HepG2 (cell line): ENCODE data around the gene GARIN6. TPM values are rescaled to one million over a fixed set of nuclear protein-coding genes. Genes with fewer than 3 reads are reported as not detected.

Experiments
- ATAC-seq: fragments of 200-7000 bp; cut with Tn5 transposase; 3 replicates; pipeline ENCODE4 v1.9.1; 2020; ENCODE audit warnings: mild to moderate bottlenecking, moderate library complexity
- BruUV-seq: library from RNA; stranded (reverse); fragments of 400-500 nt; replicated peaks from 2 replicates; lab custom pipeline; 2021; lab: Mats Ljungman, UMichigan
- CTCF ChIA-PET: fragments of 300-600 bp; formaldehyde crosslinking; extraction: SDS; loops from one replicate; lab custom pipeline; 2021; ENCODE audit warnings: low total read pairs, inconsistent platforms, low intra/inter-chr PET ratio; lab: Yijun Ruan, JAX
- POLR2A ChIA-PET: fragments of 350-600 bp; sonication (Branson Sonifier 250); formaldehyde crosslinking; loops from one replicate; lab custom pipeline; 2020; ENCODE audit warnings: antibody characterized with exemption, inconsistent platforms; lab: Yijun Ruan, JAX
- DNase-seq: peaks from one replicate; pipeline ENCODE4 v3.0.0-alpha.2; 2015; ENCODE audit warnings: low spot score
- FAIRE-seq: peaks from 3 replicates; lab custom pipeline; 2011; peaks lifted over from hg19 to GRCh38; lab: Jason Lieb, UNC
- H2AFZ ChIP-seq: one replicate; pipeline ENCODE4 v1.6.1; 2011; ENCODE audit warnings: low read length, inconsistent platforms
- H3K27ac ChIP-seq: fragments of 300-600 bp; 3 replicates; pipeline ENCODE4 v1.8.0; 2011; ENCODE audit warnings: mixed run types, mild to moderate bottlenecking, mixed read lengths, low read length, inconsistent platforms; ENCODE audit not compliant: insufficient read depth; ENCODE audit errors: extremely low read length
- H3K27me3 ChIP-seq, 2 experiments: fragments of 200-600 bp in 1 of 2; 2 replicates in 1 of 2; 3 replicates in 1 of 2; pipeline versions ENCODE4 v1.6.0 to v1.8.0; 2011; ENCODE audit warnings: low read length in 2 of 2, mild to moderate bottlenecking in 2 of 2, moderate library complexity in 2 of 2, inconsistent platforms in 1 of 2; ENCODE audit not compliant: insufficient read depth in 2 of 2, control insufficient read depth in 1 of 2
- H3K36me3 ChIP-seq, 2 experiments: fragments of 200-600 bp in 1 of 2; replicated peaks in 1 of 2; 2 replicates in 1 of 2; 3 replicates in 1 of 2; pipeline versions ENCODE4 v1.5.1 to v1.8.0; 2011; ENCODE audit warnings: low read length in 2 of 2, inconsistent platforms in 1 of 2; ENCODE audit not compliant: insufficient read depth in 2 of 2, control insufficient read depth in 1 of 2
- H3K4me1 ChIP-seq: 2 replicates; pipeline ENCODE4 v1.5.1; 2012; ENCODE audit warnings: low read length, inconsistent platforms; ENCODE audit not compliant: insufficient read depth
- H3K4me2 ChIP-seq: 2 replicates; pipeline ENCODE4 v1.6.0; 2011; ENCODE audit warnings: low read depth, low read length, inconsistent platforms
- H3K4me3 ChIP-seq, 3 experiments: fragments of 200-600 bp in 1 of 3; sonication (generic), shearing (Covaris generic) in 1 of 3; replicated peaks in 1 of 3; 2 replicates each; pipeline ENCODE4 v1.5.1; 2011 to 2016; ENCODE audit warnings: low read length in 3 of 3, inconsistent platforms in 2 of 3, low read depth in 2 of 3, mild to moderate bottlenecking in 2 of 3, control low read depth in 1 of 3, mixed read lengths in 1 of 3; ENCODE audit not compliant: insufficient read depth in 1 of 3
- H3K79me2 ChIP-seq: one replicate; pipeline ENCODE4 v1.6.1; 2011; ENCODE audit warnings: low read length, inconsistent platforms; ENCODE audit not compliant: insufficient read depth
- H3K9ac ChIP-seq: 2 replicates; pipeline ENCODE4 v1.6.0; 2011; ENCODE audit warnings: mild to moderate bottlenecking, low read depth, low read length, inconsistent platforms; ENCODE audit not compliant: insufficient read depth
- H3K9me3 ChIP-seq: 2 replicates; pipeline ENCODE4 v1.5.1; 2012; ENCODE audit warnings: mild to moderate bottlenecking, low read length
- H4K20me1 ChIP-seq: 2 replicates; pipeline ENCODE4 v1.6.0; 2011; ENCODE audit warnings: inconsistent platforms, mild to moderate bottlenecking, low read length, moderate library complexity; ENCODE audit not compliant: insufficient read depth
- RXRB ChIP-seq: IDR thresholded peaks from 2 replicates; pipeline ENCODE4 v1.6.1; 2016; ENCODE audit warnings: borderline replicate concordance, missing genetic modification reagents, missing compliant biosample characterization
- ZNF124 ChIP-seq: sonication (generic); formaldehyde crosslinking; IDR thresholded peaks from 2 replicates; pipeline ENCODE4 v1.4.0; 2020; ENCODE audit warnings: missing genetic modification reagents
- ZNF614 ChIP-seq: IDR thresholded peaks from 2 replicates; pipeline ENCODE4 v1.6.1; 2018; ENCODE audit warnings: missing biosample characterization, missing genetic modification reagents, inconsistent platforms, borderline replicate concordance
- ZNF883 ChIP-seq: sonication (generic); formaldehyde crosslinking; IDR thresholded peaks from 2 replicates; pipeline ENCODE4 v1.5.1; 2020; ENCODE audit warnings: mild to moderate bottlenecking, missing genetic modification reagents; ENCODE audit errors: not compliant biosample characterization
- WGBS: methylation state at CpG from one replicate; pipeline ENCODE4 v1.1.6; 2017; ENCODE audit warnings: low lambda C conversion rate; 5-methylcytosine and 5-hydroxymethylcytosine counted together
- in situ Hi-C: cut with HindIII; loops from 2 replicates; pipeline ENCODE4 v1.10.0; 2017; ENCODE audit warnings: low pct_unique_long_range_greater_than_20kb; ENCODE audit not compliant: extremely low pct_ligation_motif_present
- intact Hi-C: fragments of 100-400 bp; cut with micrococcal nuclease; formaldehyde crosslinking; loops from one replicate; pipeline ENCODE4 v1.10.0; 2022; ENCODE audit not compliant: unreplicated experiment
- polyA plus RNA-seq, 8 experiments: library from polyadenylated mRNA; depleted of rRNA in 3 of 8; stranded (reverse) in 7 of 8; unstranded in 1 of 8; fragments of >200 nt; fragmentation: Illumina TruSeq in 4 of 8; extraction: Trizol in 4 of 8; gene quantifications; 2 replicates each; pipeline versions ENCODE4 v1.2.1 to v1.2.3, GENCODE V29; 2011 to 2016; ENCODE audit warnings: low read depth in 4 of 8, missing spikeins in 1 of 8, mixed read lengths in 1 of 8; ENCODE audit not compliant: insufficient read depth in 1 of 8
- total RNA-seq, 5 experiments: library from RNA; depleted of rRNA; stranded (reverse); fragments of >200 nt; fragmentation: Illumina TruSeq; extraction: Trizol; gene quantifications; 2 replicates each; pipeline ENCODE4 v1.2.3, GENCODE V29; 2016; ENCODE audit warnings: low read depth in 1 of 5
- TF ChIP-seq, protein P1 (sequence below): sonication (generic); formaldehyde crosslinking; IDR thresholded peaks from 2 replicates; pipeline ENCODE4 v1.5.0; 2020; ENCODE audit warnings: mild to moderate bottlenecking, missing genetic modification reagents
- TF ChIP-seq, protein P2 (sequence below): sonication (generic); formaldehyde crosslinking; IDR thresholded peaks from 2 replicates; pipeline ENCODE4 v1.4.0; 2020; ENCODE audit warnings: missing genetic modification reagents, mild to moderate bottlenecking, borderline replicate concordance

Gene GARIN6
- total and polyA plus RNA-seq, 2 of the 13 experiments (the other 11 are each of a cell fraction or from before 2014, with no cell fraction given), result not detected

GRCh38 chr12:99644629-99645028 lies 2.9 kb upstream of the GARIN6 start:
- Histone ChIP-seq H3K9ac (no peak overlapping the region), H3K9me3 (no peaks in the 10 kb centered on the region), H3K4me1 (no peaks in the 10 kb centered on the region), H3K36me3 (no peaks in the 10 kb centered on the region), H3K27ac (no peak overlapping the region), H4K20me1 (no peaks in the 10 kb centered on the region), H2AFZ (no peak overlapping the region), H3K27me3 (no peaks in the 10 kb centered on the region)
- ATAC-seq, result no peak
- in situ Hi-C loops (no loop called here), intact Hi-C loops (no loop called here)
- TF ChIP-seq RXRB (CRISPR knock-in tag) (no peak), ZNF614 (CRISPR knock-in tag) (no peak), ZNF883 (CRISPR knock-in tag) (no peak), ZNF124 (CRISPR knock-in tag) (no peak)
- TF ChIP-seq, protein P1, sequence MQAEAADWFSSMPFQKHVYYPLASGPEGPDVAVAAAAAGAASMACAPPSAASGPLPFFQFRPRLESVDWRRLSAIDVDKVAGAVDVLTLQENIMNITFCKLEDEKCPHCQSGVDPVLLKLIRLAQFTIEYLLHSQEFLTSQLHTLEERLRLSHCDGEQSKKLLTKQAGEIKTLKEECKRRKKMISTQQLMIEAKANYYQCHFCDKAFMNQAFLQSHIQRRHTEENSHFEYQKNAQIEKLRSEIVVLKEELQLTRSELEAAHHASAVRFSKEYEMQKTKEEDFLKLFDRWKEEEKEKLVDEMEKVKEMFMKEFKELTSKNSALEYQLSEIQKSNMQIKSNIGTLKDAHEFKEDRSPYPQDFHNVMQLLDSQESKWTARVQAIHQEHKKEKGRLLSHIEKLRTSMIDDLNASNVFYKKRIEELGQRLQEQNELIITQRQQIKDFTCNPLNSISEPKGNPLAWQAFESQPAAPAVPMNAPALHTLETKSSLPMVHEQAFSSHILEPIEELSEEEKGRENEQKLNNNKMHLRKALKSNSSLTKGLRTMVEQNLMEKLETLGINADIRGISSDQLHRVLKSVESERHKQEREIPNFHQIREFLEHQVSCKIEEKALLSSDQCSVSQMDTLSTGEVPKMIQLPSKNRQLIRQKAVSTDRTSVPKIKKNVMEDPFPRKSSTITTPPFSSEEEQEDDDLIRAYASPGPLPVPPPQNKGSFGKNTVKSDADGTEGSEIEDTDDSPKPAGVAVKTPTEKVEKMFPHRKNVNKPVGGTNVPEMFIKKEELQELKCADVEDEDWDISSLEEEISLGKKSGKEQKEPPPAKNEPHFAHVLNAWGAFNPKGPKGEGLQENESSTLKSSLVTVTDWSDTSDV (CRISPR knock-in tag), result no peak
- TF ChIP-seq, protein P2, sequence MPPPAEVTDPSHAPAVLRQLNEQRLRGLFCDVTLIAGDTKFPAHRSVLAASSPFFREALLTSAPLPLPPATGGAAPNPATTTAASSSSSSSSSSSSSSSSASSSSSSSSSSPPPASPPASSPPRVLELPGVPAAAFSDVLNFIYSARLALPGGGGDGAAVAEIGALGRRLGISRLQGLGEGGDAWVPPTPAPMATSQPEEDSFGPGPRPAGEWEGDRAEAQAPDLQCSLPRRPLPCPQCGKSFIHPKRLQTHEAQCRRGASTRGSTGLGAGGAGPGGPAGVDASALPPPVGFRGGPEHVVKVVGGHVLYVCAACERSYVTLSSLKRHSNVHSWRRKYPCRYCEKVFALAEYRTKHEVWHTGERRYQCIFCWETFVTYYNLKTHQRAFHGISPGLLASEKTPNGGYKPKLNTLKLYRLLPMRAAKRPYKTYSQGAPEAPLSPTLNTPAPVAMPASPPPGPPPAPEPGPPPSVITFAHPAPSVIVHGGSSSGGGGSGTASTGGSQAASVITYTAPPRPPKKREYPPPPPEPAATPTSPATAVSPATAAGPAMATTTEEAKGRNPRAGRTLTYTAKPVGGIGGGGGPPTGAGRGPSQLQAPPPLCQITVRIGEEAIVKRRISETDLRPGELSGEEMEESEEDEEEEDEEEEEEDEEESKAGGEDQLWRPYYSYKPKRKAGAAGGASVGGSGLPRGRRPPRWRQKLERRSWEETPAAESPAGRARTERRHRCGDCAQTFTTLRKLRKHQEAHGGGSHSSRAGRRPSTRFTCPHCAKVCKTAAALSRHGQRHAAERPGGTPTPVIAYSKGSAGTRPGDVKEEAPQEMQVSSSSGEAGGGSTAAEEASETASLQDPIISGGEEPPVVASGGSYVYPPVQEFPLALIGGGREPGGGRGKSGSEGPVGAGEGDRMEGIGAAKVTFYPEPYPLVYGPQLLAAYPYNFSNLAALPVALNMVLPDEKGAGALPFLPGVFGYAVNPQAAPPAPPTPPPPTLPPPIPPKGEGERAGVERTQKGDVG (CRISPR knock-in tag), result no peak
- TF ChIP-seq, all 625 proteins: peak for 0
- Histone ChIP-seq H3K4me2 (no peak overlapping the region), H3K79me2 (no peaks in the 10 kb centered on the region), H3K4me3 (no peak overlapping the region)
- FAIRE-seq (no peak), DNase-seq (no peak)
- ChIA-PET CTCF (no interaction called here), POLR2A (no interaction called here)
- BruUV-seq, result no TSS peak
- 0% methylated on average over 2 of the region's 2 CpGs for WGBS
